Measurements from ENCODE around the gene KPTN.

- TF ChIP-seq CTCF (IDR thresholded peaks at IDR 0.05) (no peak), POLR2A (IDR thresholded peaks at IDR 0.05) (no peak)
These were observed 5.3 kb upstream of the KPTN start for GRCh38 chr19:47489072-47489914.
